ENCODE results near the gene POU2AF3. TPM values are rescaled to one million over a fixed set of nuclear protein-coding genes. Genes with fewer than 3 reads are reported as not detected.

Gene POU2AF3
- total RNA-seq, 1 experiment from 2014 or later = not detected

GRCh38 chr11:111347002-111347722 lies 48.8 kb downstream of the POU2AF3 start (continued):
- TF ChIP-seq CTCF (IDR thresholded peaks at IDR 0.05 in 2 of 3, conservative IDR thresholded peaks at IDR 0.05 in 1 of 3; ENCODE audit: borderline replicate concordance in 1 of 3, insufficient read depth in 1 of 3, low read depth in 2 of 3, low read length in 2 of 3) (no peak), SIN3A (IDR thresholded peaks at IDR 0.05; ENCODE audit: low read depth) (no peak), POLR2A (IDR thresholded peaks at IDR 0.05; ENCODE audit: borderline replicate concordance, extremely low read depth, insufficient read depth, insufficient read length) (no peak)

GRCh38 chr11:111347723-111348115 lies 49.4 kb downstream of the POU2AF3 start:
- H3K36me3 ChIP-seq (ENCODE audit: control insufficient read depth in 1 of 2, insufficient read depth in 2 of 2, low read length in 2 of 2) = no peaks in the 10 kb centered on the region
- H3K9me3 ChIP-seq (ENCODE audit: control insufficient read depth in 1 of 2, insufficient read depth in 1 of 2, low read depth in 1 of 2, low read length in 2 of 2) = no peaks in the 10 kb centered on the region
- RAD21 ChIA-PET (ENCODE audit: low non-redundant PET in 1 of 2, low total read pairs in 2 of 2, uncharacterized antibody in 2 of 2, unreplicated experiment in 2 of 2) = no interaction called here
- peaks cover 11% of the 10 kb centered on the region; the same call in 1 of the 2 replicates for H3K27me3 ChIP-seq (ENCODE audit: insufficient read depth, low read length)
- CTCF ChIA-PET = no interaction called here
- no peak overlapping the region for H3K4me3 ChIP-seq (replicated peaks in 1 of 2; ENCODE audit: low read depth in 1 of 2, low read length in 2 of 2)
- TF ChIP-seq CEBPB (IDR thresholded peaks at IDR 0.05; ENCODE audit: low read depth) (no peak), CBX3 (IDR thresholded peaks at IDR 0.05; ENCODE audit: low read depth) (no peak), EZH2 (IDR thresholded peaks at IDR 0.05) (no peak), RAD21 (IDR thresholded peaks at IDR 0.05; ENCODE audit: low read depth) (no peak), SP1 (IDR thresholded peaks at IDR 0.05; ENCODE audit: low read depth) (no peak)
- TF ChIP-seq, protein P1, sequence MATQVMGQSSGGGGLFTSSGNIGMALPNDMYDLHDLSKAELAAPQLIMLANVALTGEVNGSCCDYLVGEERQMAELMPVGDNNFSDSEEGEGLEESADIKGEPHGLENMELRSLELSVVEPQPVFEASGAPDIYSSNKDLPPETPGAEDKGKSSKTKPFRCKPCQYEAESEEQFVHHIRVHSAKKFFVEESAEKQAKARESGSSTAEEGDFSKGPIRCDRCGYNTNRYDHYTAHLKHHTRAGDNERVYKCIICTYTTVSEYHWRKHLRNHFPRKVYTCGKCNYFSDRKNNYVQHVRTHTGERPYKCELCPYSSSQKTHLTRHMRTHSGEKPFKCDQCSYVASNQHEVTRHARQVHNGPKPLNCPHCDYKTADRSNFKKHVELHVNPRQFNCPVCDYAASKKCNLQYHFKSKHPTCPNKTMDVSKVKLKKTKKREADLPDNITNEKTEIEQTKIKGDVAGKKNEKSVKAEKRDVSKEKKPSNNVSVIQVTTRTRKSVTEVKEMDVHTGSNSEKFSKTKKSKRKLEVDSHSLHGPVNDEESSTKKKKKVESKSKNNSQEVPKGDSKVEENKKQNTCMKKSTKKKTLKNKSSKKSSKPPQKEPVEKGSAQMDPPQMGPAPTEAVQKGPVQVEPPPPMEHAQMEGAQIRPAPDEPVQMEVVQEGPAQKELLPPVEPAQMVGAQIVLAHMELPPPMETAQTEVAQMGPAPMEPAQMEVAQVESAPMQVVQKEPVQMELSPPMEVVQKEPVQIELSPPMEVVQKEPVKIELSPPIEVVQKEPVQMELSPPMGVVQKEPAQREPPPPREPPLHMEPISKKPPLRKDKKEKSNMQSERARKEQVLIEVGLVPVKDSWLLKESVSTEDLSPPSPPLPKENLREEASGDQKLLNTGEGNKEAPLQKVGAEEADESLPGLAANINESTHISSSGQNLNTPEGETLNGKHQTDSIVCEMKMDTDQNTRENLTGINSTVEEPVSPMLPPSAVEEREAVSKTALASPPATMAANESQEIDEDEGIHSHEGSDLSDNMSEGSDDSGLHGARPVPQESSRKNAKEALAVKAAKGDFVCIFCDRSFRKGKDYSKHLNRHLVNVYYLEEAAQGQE (IDR thresholded peaks at IDR 0.05; ENCODE audit: low read depth) = no peak
- POLR2A ChIA-PET = no interaction called here
- no peaks in the 10 kb centered on the region for H3K4me1 ChIP-seq (ENCODE audit: control insufficient read depth in 1 of 2, insufficient read depth in 2 of 2, low read length in 2 of 2)
- H3K79me2 ChIP-seq (ENCODE audit: insufficient read depth, low read length) = no peaks in the 10 kb centered on the region
- no peak overlapping the region for H3K4me2 ChIP-seq (ENCODE audit: low read length)
- ATAC-seq = no peak
- no peak overlapping the region for H3K9ac ChIP-seq (ENCODE audit: low read length)
- H4K20me1 ChIP-seq (ENCODE audit: insufficient read depth) = no peaks in the 10 kb centered on the region
- H3K9me2 ChIP-seq (ENCODE audit: insufficient read depth) = no peaks in the 10 kb centered on the region
- H3K27ac ChIP-seq (ENCODE audit: low read depth, low read length) = no peak overlapping the region
- no TSS peak for BruUV-seq (replicated peaks)
- DNase-seq (ENCODE audit: low read depth, low spot score) = no peak
- intact Hi-C loops (cut with micrococcal nuclease) = no loop called here
- H2AFZ ChIP-seq (ENCODE audit: low read depth, low read length, poor library complexity, severe bottlenecking) = no peak overlapping the region

All from HCT116 (cell line).